HG03108 (cell line): ENCODE data around the gene HSPA9.
A peak's percentile ranks its signal among the peaks of the same experiment; 100 is the strongest.

Experiments
- ATAC-seq: cut with Tn5 transposase; IDR thresholded peaks from one replicate; pipeline ENCODE4 v1.9.1; 2021; ENCODE audit warnings: moderate library complexity; ENCODE audit not compliant: unreplicated experiment

The HSPA9 gene

GRCh38 chr5:138575194-138576015 is at the start of gene HSPA9:
Gene HSPA9, minus strand, starts transcription at chr5:138575401. Its CDS starts 83 bp downstream, at chr5:138575318.
- peak; percentile 87 for ATAC-seq

GRCh38 chr5:138623053-138623452 is 47.9 kb upstream of the HSPA9 start:
- ATAC-seq, result no peak

GRCh38 chr5:138622051-138622450 is 46.9 kb upstream of the HSPA9 start:
- no peak for ATAC-seq

- ATAC-seq, result no peak
Observed at GRCh38 chr5:138620663-138621224, 45.5 kb upstream of the HSPA9 start.

GRCh38 chr5:138616508-138616907 is 41.3 kb upstream of the HSPA9 start:
- ATAC-seq, result no peak

GRCh38 chr5:138615461-138615860 is 40.3 kb upstream of the HSPA9 start:
- no peak for ATAC-seq

- ATAC-seq, result no peak
Observed at GRCh38 chr5:138611678-138612218, 36.5 kb upstream of the HSPA9 start.

- no peak for ATAC-seq
Observed at GRCh38 chr5:138610918-138611677, 35.9 kb upstream of the HSPA9 start.

GRCh38 chr5:138610415-138610917 is 35.3 kb upstream of the HSPA9 start:
- no peak for ATAC-seq

- no peak for ATAC-seq
Observed at GRCh38 chr5:138606378-138607064, 31.3 kb upstream of the HSPA9 start.

GRCh38 chr5:138605254-138605972 is 30.2 kb upstream of the HSPA9 start:
- peak; percentile 84 for ATAC-seq

- no peak for ATAC-seq
Observed at GRCh38 chr5:138604176-138604785, 29.1 kb upstream of the HSPA9 start.

GRCh38 chr5:138603249-138603920 is 28.2 kb upstream of the HSPA9 start:
- ATAC-seq, result no peak

- no peak for ATAC-seq
Observed at GRCh38 chr5:138602371-138603000, 27.3 kb upstream of the HSPA9 start.

- no peak for ATAC-seq
Observed at GRCh38 chr5:138601444-138601843, 26.2 kb upstream of the HSPA9 start.

- ATAC-seq, result no peak
Observed at GRCh38 chr5:138600446-138600845, 25.2 kb upstream of the HSPA9 start.

GRCh38 chr5:138597661-138598400 is 22.6 kb upstream of the HSPA9 start:
- no peak for ATAC-seq
